ENCODE measurements around the gene ANKRD6.

- no peak for TF ChIP-seq CTCF (IDR thresholded peaks at IDR 0.05)
- TF ChIP-seq POLR2AphosphoS5 (IDR thresholded peaks at IDR 0.05; ENCODE audit: low read depth, low read length), result no peak
- TF ChIP-seq REST (IDR thresholded peaks at IDR 0.05; ENCODE audit: insufficient read depth in 1 of 2, low read depth in 2 of 2, low read length in 1 of 2), result no peak
- TF ChIP-seq TCF7L2 (IDR thresholded peaks at IDR 0.05; ENCODE audit: low read depth, low read length), result no peak
- TF ChIP-seq SIN3A (IDR thresholded peaks at IDR 0.05; ENCODE audit: borderline replicate concordance, insufficient read depth, low read depth, low read length), result no peak
Measured at GRCh38 chr6:89596056-89596455, 163.1 kb downstream of the ANKRD6 start.
